Glomerular endothelial cell (primary cell): Measurements from ENCODE around the gene FRMD4A. TPM values are rescaled to one million over a fixed set of nuclear protein-coding genes. Genes with fewer than 3 reads are reported as not detected.

Experiments used
- DNase-seq: peaks from one replicate; pipeline ENCODE4 v3.0.0-alpha.2; 2011; ENCODE audit warnings: low read depth, low spot score; ENCODE audit errors: extremely low read depth
- total RNA-seq: library from RNA; depleted of rRNA; stranded (reverse); fragments of >200 nt; gene quantifications from 2 replicates; pipeline ENCODE4 v1.2.3, GENCODE V29; 2015

Gene FRMD4A
- total RNA-seq, 1 donor from 2014 or later = 162 TPM

DNA sequence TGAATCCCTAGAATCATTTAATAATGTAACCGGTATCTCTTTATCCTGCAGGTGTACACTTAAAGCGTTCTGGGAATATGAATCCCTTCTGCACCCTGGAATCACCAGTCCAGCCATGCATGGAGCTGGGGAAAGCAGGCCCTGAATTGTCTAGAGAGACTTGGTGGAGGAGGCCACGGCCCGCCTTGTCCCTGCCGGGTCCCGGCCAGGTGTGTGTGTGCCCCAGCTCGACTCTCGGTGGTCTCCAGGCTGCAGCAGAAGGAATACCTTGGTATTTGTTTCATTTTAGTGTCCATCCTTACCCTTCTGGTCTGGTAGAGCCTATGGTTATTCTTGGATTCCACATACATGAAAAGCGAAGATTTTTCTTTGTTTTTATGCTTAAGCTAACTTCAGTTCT, 685.9 kb downstream of the FRMD4A start:
- no peak for DNase-seq

GRCh38 chr10:13643016-13643415, 687.7 kb downstream of the FRMD4A start:
- DNase-seq = no peak

GRCh38 chr10:13642293-13642692, 688.4 kb downstream of the FRMD4A start:
- no peak for DNase-seq

GRCh38 chr10:13637894-13638293, 692.8 kb downstream of the FRMD4A start:
- DNase-seq = no peak

DNA sequence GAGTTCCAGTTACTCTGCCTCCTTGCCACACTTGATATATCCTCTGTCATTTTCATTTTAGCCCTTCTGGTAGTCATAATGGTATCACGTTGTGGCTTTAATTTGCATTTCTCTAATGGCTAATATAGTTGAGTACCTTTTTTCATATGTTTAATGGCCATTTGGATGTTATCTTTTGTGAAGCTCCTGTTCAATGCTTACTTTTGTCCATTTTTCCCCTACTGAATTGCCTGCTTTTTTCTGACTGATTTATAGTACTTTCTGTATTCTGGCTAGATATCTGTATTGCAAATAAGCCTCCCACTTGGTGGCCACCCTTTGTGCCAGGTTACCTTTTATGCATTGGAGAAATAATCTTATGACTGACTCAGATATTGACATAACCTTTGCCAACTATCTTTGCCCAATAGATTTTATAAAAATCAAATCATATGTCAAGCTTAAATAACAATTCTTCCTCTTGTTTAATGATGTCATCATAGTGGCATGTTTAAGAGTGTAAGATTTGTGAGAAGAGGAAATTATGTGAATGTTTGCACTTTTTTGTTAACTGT, 693.3 kb downstream of the FRMD4A start:
- no peak for DNase-seq

GRCh38 chr10:13636776-13637175, 693.9 kb downstream of the FRMD4A start:
- DNase-seq = no peak

DNA sequence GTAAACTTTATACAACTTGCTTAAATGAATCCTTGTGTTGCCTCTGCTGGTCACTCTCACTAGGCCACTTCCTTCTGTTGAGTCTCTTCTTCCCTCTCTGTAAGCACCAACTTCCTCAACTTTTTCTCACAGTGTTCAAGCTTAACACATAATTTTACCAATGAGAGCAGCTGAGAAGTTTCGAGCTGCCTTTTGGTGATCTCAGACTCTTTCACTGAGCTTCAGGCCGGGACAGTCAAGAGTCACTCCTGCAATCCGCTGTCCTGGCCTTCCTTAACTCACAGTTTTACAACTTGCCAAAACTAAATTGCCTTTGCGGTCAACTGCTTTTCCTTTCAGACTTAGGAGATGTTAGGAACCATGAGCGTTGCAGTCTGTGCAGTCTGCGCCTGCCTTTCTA, 696.5 kb downstream of the FRMD4A start:
- DNase-seq = no peak

GRCh38 chr10:13633689-13634088, 697.0 kb downstream of the FRMD4A start:
- DNase-seq = no peak

- DNase-seq = no peak
Measured at GRCh38 chr10:13632884-13633440, 697.8 kb downstream of the FRMD4A start.

DNA sequence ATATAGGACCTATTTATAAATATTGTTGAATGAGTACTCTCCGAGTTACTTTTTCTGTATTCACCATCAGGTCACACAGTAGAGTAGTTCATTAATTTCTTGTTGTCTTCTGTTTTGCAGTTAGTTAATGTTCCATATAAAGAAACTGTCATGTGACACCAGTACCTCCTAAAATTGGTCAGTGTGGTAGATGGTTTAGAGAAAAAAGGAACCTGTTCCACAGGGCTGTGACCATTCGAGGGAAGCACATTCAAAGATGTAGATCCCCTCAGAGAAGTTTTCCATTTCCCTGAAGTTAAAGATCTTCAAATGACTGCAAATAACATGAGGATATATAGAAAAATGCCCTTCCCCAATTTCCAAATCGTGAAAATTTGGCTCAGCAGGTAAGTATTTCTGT, 698.3 kb downstream of the FRMD4A start:
- no peak for DNase-seq

GRCh38 chr10:13631594-13631993, 699.1 kb downstream of the FRMD4A start:
- no peak for DNase-seq

GRCh38 chr10:13630231-13630630, 700.5 kb downstream of the FRMD4A start:
- DNase-seq = no peak

DNA sequence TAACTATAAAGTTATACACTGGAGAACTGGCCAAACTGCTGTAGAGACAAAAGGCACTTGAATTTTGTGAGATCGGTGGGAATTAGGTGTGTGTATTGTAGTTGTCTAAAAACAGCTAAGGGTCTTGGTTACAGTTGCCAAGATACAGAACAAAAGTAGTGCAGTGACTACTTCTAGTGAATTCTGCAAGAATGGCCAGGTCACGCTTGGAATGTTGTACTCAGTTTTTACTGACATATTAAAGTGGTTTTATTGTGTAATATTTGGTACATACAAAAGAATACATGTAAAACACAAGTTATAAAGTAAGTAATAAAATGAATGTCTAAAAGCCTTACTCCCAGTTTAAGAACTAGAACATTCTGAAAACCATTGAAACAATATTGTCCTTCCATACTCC, 701.6 kb downstream of the FRMD4A start:
- no peak for DNase-seq

- no peak for DNase-seq
Measured at GRCh38 chr10:13628661-13629060, 702.1 kb downstream of the FRMD4A start.

DNA sequence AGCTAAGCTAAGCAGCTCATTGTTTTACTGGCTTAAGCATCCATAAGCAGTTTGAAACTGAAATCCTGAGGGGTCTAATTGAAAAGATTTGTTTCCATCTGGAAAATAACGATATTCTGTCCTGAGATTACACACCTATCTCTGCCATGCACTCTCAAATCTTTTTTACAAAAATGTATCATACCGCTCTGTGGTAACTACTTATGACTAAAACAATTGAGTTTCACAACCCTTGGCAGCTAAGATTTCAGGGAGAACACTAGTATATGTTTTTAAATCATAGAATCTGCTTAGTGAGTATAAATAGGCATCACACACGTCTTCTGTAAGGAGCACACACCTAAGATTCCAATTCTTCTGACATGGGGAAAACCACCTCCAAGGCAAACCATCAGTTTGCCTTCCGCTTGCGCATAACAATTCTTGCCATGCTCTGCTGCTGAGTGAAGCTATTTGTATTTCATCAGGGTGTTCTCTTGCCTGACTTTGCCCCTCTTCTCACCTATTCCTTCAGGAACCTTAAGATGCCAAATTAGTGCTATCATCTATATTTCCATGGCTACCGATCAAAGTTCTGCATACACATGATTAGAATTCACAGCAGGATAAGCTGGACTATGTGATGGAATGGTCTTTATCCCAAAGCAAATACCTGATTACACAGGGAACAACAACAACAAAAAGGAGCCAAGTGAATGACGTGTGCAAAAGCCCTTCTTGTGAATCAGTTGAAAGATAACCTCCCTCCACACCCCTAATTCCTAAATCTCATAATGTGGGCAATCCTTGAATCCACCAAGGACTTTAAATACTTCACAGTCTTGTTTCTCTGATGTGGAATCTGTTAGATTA, 703.0 kb downstream of the FRMD4A start:
- DNase-seq = no peak

GRCh38 chr10:13624630-13625029, 706.1 kb downstream of the FRMD4A start:
- DNase-seq = no peak

- DNase-seq = no peak
Measured at GRCh38 chr10:13621931-13622330, 708.8 kb downstream of the FRMD4A start.

DNA sequence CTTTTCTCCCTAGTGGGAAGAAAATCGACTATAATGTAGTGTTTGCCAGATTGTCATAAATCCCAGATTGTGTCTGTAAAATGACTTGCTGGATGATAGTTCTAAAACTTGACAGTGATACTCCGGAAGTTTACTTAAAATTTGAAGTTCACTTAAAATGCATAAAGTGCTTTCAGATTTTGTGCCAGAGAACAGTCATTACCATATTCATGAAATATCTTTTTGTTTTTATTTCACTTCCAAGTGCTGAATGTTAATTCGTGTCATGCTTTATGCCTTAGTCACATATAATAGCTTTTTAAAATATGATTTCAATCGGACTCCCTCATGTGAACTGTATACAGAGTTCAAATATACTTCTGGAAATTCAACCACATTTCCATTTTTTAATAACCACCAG, 713.6 kb downstream of the FRMD4A start:
- DNase-seq = no peak

GRCh38 chr10:13615650-13616300, 714.9 kb downstream of the FRMD4A start:
- no peak for DNase-seq

DNA sequence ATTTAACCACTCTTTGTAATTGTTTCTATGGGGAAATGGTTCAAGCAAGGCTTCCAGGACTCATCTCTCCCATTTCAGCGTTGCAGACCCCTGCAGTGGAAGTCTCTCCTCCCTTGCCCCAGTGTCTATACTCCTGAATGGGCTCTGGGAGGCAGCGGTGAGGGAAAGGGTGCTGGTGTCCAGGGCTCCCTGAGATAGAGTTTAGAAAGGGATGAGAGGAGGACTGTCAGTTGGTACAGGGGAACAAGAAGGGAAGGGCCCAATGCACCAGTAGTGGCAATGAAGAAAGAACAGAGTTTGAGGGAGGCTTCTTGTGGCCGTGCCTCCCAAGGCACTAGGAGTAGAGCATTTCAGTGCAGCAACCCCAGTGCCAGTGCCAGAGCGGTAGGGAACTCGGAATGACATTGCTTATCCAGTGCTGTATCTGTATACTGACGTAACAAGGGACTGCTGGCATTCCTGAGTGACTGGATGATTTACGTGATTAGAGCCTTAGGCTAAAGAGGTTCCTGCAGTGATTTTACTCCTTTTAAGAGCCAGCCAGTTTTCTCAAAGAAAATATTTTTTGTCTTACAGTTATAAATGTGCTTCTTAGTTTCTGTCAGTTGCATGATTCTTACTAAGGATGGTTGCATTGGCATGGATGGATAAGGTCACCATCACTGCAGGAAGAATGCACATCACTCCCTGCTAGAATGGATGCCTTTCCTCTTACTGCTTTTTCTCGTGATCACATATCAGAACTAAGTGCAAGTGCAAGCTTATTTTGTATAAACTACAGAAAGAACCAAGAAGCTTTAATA, 716.0 kb downstream of the FRMD4A start:
- DNase-seq = no peak

- no peak for DNase-seq
Measured at GRCh38 chr10:13613519-13613918, 717.2 kb downstream of the FRMD4A start.
